22Rv1 (cell line): ENCODE results near the gene RAMACL.

Source experiments
- CTCF ChIP-seq: fragments of 450-650 bp; IDR thresholded peaks from 2 replicates; pipeline ENCODE4 v1.5.1; 2017; ENCODE audit warnings: mild to moderate bottlenecking
- ZFX ChIP-seq: fragments of 450-650 bp; IDR thresholded peaks from 2 replicates; pipeline ENCODE4 v1.6.1; 2017; ENCODE audit warnings: antibody characterized with exemption, borderline replicate concordance

GRCh38 chr6:166559211-166559610 lies 27.3 kb downstream of the RAMACL start:
- TF ChIP-seq CTCF (no peak), ZFX (no peak)
